GM19328 (cell line): ENCODE data around the gene SLCO2A1.

Source experiments
- ATAC-seq: cut with Tn5 transposase; IDR thresholded peaks from one replicate; pipeline ENCODE4 v1.9.1; 2021; ENCODE audit warnings: mild to moderate bottlenecking, moderate library complexity; ENCODE audit not compliant: unreplicated experiment

The SLCO2A1 gene

GRCh38 chr3:134002306-134002705 lies 27.4 kb downstream of the SLCO2A1 start:
- no peak for ATAC-seq

DNA sequence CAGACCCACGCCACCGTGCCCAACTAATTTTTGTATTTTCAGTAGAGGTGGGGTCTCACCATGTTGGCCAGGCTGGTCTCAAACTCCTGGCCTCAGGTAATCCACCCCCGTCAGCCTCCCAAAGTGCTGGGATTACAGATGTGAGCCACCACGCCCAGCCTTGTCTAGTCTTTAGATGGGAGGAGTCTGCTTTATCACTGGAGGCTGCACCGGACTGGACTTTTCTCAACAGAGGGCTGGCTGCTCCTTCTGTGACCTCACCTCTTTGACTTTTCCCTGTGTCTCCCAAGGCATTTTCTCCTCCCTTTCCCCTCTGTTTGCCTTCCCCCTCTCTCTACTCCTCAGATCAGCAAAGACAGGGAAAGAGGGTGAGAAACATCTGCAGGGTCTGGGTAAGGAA lies 28.5 kb downstream of the SLCO2A1 start:
- no peak for ATAC-seq

DNA sequence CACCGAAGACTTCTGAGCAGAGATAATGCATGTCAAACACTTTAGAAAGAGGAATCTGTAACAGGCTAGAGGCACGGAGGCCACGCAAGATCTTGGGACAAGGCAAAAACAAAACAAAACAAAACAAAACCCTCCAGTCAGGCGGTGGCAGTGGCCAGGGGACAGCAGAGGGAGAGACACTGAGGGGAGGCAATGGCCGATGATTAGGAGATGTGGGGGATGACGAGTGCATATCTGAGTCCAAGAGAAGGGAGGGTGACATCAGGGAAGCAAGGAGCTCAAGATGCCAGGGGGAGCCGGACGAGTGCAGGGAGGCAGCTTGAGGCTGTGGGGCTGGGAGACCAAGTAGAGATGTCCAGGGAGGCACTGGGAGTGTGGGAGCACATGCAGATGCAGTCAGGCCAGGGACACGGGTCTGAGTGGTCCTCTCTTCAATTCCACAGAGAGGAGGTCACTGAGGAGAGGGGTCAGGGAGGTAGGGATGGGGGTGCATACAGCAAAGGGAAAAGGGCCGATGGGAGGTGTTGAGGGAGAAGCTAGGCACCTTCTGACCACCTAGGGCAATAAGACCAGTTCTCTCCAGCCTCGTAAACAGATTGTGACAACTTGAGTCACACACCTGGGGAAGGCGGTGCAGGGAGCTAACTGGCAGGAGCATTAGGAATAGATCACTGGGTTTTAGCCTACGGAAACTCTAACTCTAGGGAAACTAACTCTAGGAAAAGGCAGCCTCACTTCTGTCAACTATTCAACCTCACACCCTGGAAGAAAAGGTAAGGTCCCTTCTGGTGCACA lies 29.6 kb downstream of the SLCO2A1 start:
- ATAC-seq = no peak

DNA sequence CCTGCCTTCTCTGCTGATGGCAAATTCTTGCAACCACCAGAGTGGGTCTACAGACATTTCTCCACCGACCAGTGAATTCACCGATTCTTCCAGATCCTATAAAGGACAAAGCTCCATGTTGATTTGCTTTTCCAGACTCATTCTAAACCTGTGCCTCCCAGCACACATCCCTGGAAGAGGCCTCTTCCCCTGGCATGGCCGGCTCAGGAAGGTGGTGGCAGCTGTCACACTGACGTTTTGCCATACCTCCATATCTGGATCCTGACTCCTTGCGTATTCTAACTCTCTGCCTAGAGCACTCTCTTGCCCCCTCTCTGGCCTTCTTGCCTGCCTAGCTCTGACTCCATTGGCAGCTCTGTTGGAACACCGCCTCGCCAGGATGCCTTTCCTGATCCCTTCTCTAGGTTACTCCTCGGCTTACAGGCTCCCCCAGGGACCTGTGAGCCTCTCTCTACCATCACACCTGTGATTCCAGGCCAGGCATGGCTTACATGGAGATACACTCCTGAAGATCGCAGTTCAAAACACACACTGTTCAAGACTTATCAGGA lies 31.0 kb downstream of the SLCO2A1 start:
- no peak for ATAC-seq

DNA sequence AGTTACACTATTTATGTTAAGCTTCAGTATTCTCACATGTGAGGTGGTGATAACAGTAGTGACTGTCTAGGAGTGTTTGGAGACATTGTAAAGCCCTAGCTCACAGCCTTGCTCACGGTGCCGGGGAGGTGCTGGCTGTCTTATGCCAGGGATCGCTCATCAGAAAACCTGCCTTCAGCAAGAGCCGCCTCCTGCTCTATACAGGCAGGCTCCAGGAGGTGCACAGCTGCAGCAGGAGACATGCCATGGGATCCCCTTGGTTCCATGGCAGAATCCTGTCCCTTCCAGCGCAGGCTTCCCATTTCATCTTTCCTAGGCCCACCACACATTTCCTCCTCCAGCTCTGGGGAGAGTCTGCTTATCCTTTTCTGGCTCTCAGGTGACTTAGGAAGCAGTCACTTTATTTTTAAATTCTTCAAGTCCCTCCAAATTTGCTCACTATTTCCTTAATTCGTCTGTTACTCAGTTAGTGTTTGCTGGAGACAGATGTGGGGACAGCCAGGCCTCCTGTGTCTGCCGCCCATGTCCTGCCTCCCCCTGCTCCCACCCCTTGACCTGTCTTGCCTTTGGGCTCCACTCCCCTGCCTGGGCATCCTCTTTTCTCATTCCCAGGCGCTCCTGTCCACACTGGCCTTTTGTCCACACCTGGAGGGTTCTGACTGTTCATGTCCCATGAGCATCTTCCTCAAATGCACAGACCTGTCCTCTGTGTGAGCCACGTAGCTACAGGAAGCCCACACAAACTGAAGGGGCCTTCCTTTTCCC lies 31.7 kb downstream of the SLCO2A1 start:
- no peak for ATAC-seq

- no peak for ATAC-seq
These were observed 32.7 kb downstream of the SLCO2A1 start for GRCh38 chr3:133996996-133997395.

DNA sequence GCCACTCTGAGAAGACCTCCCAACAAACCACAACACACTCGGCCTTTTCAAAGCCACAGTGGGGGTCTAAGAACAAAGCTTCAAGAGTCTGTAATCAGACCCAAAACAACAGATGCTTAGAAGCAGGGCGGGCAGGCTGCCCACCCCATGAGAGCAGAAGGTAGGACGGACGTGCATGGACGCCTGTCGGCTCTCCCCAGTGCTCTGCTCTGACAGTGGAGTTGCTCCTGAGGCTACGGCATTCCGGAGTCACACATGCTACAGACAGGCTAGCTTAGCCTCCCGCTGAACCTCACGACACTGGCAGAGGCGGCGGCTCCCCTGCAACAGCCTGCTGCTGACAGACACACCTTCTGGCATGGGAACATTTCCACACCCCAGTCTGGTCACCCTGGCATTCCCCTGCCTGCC lies 33.5 kb downstream of the SLCO2A1 start:
- ATAC-seq = no peak

GRCh38 chr3:133995264-133995663 lies 34.5 kb downstream of the SLCO2A1 start:
- no peak for ATAC-seq

GRCh38 chr3:133994166-133994890 lies 35.4 kb downstream of the SLCO2A1 start:
- no peak for ATAC-seq

DNA sequence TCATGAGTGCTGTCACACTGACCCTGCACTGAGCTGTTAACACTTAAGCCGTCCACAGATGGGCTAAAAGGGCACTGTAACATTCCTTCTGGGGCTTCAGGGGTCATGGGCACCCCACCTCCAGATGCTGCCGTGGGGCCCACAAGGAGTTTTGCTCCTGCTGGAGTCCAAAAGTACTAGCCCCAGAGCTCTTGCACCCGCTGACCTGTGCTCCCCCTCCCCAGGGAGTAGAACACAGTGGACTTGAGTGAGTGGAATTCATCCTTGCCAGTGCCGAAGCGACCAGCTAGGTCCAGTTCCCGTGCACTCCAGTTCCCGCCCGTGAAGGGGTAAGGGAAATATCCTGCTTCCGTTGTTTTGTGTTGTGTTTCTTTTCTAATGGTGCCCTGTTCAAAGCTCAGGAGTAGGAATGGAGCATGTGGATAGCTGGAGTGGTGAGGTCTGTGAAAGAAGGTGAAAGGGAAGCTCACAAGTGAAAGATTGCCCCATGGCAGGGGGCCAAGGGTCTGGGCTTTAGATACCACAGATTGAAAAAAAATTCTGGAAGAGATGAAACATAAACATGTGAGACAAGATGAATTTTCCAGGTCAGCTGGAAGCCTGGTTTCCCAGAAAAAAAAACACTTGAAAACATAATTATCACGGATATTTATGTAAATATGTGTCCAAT lies 36.6 kb downstream of the SLCO2A1 start:
- ATAC-seq = no peak

- no peak for ATAC-seq
These were observed 37.3 kb downstream of the SLCO2A1 start for GRCh38 chr3:133992381-133992780.

DNA sequence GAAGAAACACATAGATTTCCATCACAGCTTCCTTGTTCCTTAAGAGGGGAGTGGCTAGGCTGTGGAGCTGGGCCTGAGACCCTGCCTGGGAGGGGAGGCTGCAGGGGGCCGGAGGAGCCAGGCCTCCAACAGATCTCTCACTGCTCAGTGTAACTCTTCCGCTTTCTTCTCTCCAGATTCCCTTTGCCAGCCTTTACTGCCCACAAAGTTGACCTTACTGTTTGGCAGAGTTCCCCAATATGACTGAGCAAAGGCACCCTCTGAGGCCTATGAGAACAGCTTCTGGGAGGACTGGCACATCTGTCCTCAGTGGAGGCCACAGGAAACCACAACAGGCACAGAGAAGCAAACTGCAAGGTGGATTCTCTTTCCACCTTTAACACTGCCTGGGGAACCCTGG lies 38.1 kb downstream of the SLCO2A1 start:
- ATAC-seq = no peak

- ATAC-seq = no peak
These were observed 38.5 kb downstream of the SLCO2A1 start for GRCh38 chr3:133991209-133991608.

- no peak for ATAC-seq
These were observed 39.6 kb downstream of the SLCO2A1 start for GRCh38 chr3:133989936-133990702.

- no peak for ATAC-seq
These were observed 41.0 kb downstream of the SLCO2A1 start for GRCh38 chr3:133988631-133989161.

GRCh38 chr3:133987948-133988484 lies 41.7 kb downstream of the SLCO2A1 start:
- ATAC-seq = no peak

DNA sequence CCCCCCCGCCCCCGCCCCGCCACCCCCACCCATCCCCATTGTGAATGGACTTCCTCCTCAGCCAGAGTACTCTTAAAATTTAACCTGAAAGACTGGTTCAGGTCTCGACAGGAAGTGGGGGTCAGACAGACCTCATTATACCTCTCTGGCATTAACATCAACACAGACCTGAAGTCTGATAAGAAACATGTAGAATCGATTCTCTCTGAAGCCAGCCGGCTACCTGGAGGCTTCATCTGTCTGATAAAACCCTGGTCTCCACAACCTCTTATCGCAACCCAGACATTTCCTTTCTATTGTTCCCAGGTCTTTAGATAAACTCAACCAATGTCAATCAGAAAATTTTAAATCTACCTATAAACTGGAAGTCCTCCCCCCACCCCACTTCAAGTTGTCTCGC lies 42.6 kb downstream of the SLCO2A1 start:
- no peak for ATAC-seq

DNA sequence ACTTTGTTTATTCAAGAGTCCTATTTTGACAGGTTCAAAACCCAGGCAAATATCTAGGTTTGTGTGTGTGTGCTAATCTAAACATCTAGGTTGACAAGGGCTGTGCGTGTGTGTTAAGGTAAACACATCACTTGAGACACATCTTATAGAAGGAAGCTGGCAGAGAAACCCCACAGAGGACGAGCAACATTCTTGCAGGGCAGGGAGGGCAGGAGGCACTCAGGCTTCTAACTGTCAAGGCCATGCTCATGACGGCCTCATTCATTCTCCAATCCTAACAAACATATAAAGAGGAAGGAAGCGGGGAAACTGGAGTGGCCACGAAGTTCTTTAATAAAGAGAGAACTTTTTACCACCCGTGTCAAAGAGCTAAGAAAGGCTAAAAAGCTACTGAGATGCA lies 43.4 kb downstream of the SLCO2A1 start:
- ATAC-seq = no peak

DNA sequence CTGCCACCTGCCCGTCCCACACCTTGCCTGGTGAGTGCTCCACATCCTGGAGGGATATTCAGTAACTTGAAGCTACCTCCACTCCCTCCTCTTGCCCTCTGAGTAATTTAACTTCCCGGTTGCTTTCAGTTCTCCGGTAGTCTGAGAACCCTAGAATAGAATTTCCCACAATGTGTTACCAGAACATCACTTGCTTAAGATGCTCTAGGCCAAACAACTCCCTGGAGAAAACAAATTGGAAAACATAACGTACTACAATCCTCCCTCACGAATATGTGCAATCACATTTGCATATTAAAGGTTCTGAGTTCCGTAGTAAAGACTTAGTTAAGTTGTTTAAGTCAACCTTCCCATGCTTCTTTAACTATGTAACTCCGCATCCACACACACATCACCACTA lies 44.8 kb downstream of the SLCO2A1 start:
- ATAC-seq = no peak
